ENCODE measurements around the gene FBXL12.
"Not testable (repeated sequence)": the region's sequence is repeated elsewhere in the genome, so short reads cannot be mapped to it uniquely, and the experiment has no call there.

Gene FBXL12

GRCh38 chr19:9818734-9819595 lies at the start of gene FBXL12:
Gene FBXL12, minus strand, starts transcription at chr19:9819079. Its CDS starts 266 bp downstream, at chr19:9818813.
- DNase-seq (ENCODE audit: low read depth in 2 of 2): peak; percentile 98 to 99

GRCh38 chr19:9865732-9866501 lies 47.0 kb upstream of the FBXL12 start:
- no peak for DNase-seq (ENCODE audit: low read depth in 2 of 2)

GRCh38 chr19:9863759-9864158 lies 44.9 kb upstream of the FBXL12 start:
- DNase-seq (ENCODE audit: low read depth in 2 of 2): no peak

GRCh38 chr19:9862938-9863337 lies 44.1 kb upstream of the FBXL12 start:
- no peak for DNase-seq (ENCODE audit: low read depth in 2 of 2)

- no peak for DNase-seq (ENCODE audit: low read depth in 2 of 2)
Observed at GRCh38 chr19:9861503-9861902, 42.6 kb upstream of the FBXL12 start.

- DNase-seq (ENCODE audit: low read depth in 2 of 2): no peak
Observed at GRCh38 chr19:9860407-9860806, 41.5 kb upstream of the FBXL12 start.

- no peak for DNase-seq (ENCODE audit: low read depth in 2 of 2)
Observed at GRCh38 chr19:9858766-9859165, 39.9 kb upstream of the FBXL12 start.

- no peak for DNase-seq (ENCODE audit: low read depth in 2 of 2)
Observed at GRCh38 chr19:9857920-9858746, 39.3 kb upstream of the FBXL12 start.

- DNase-seq (ENCODE audit: low read depth in 2 of 2): no peak
Observed at GRCh38 chr19:9857076-9857721, 38.3 kb upstream of the FBXL12 start.

GRCh38 chr19:9856609-9857008 lies 37.7 kb upstream of the FBXL12 start:
- DNase-seq (ENCODE audit: low read depth in 2 of 2): no peak

GRCh38 chr19:9854282-9854846 lies 35.5 kb upstream of the FBXL12 start:
- DNase-seq (ENCODE audit: low read depth in 2 of 2): no peak

- no peak for DNase-seq (ENCODE audit: low read depth in 2 of 2)
Observed at GRCh38 chr19:9850235-9850959, 31.5 kb upstream of the FBXL12 start.

GRCh38 chr19:9849791-9850190 lies 30.9 kb upstream of the FBXL12 start:
- DNase-seq (ENCODE audit: low read depth in 2 of 2): no peak

GRCh38 chr19:9848762-9849161 lies 29.9 kb upstream of the FBXL12 start:
- DNase-seq (ENCODE audit: low read depth in 2 of 2): no peak

- DNase-seq (ENCODE audit: low read depth in 2 of 2): no peak
Observed at GRCh38 chr19:9848060-9848459, 29.2 kb upstream of the FBXL12 start.

GRCh38 chr19:9847087-9847671 lies 28.3 kb upstream of the FBXL12 start:
- DNase-seq (ENCODE audit: low read depth in 2 of 2): peak; percentile 68 to 70

- DNase-seq (ENCODE audit: low read depth in 2 of 2): not testable (repeated sequence)
Observed at GRCh38 chr19:9843626-9844273, 24.9 kb upstream of the FBXL12 start.

GRCh38 chr19:9842834-9843625 lies 24.2 kb upstream of the FBXL12 start:
- DNase-seq (ENCODE audit: low read depth in 2 of 2): no peak

GRCh38 chr19:9839415-9839814 lies 20.5 kb upstream of the FBXL12 start:
- no peak for DNase-seq (ENCODE audit: low read depth in 2 of 2)

Measured in fibroblast of skin of left quadriceps (primary cell).